HG03457 (cell line): ENCODE measurements around the gene CYGB.

Experiments used
- ATAC-seq: cut with Tn5 transposase; IDR thresholded peaks from one replicate; pipeline ENCODE4 v1.9.1; 2021; ENCODE audit warnings: moderate number of reproducible peaks; ENCODE audit not compliant: unreplicated experiment

Gene CYGB

GRCh38 chr17:76537578-76538280, at the start of gene CYGB:
CYGB (minus strand) TSS chr17:76537709; CDS start chr17:76537542, 167 bp downstream.
- ATAC-seq, result no peak

- no peak for ATAC-seq
Observed at GRCh38 chr17:76586741-76587487, 49.4 kb upstream of the CYGB start.

GRCh38 chr17:76585649-76586593, 48.4 kb upstream of the CYGB start, which contains the start of gene ST6GALNAC2:
ST6GALNAC2 (minus strand) TSS chr17:76585860; CDS start chr17:76585808, 52 bp downstream.
- no peak for ATAC-seq

GRCh38 chr17:76585033-76585648, 47.6 kb upstream of the CYGB start:
- ATAC-seq, result no peak

- no peak for ATAC-seq
Observed at GRCh38 chr17:76584427-76585032, 47.0 kb upstream of the CYGB start.

- ATAC-seq, result no peak
Observed at GRCh38 chr17:76582660-76583059, 45.2 kb upstream of the CYGB start.

- no peak for ATAC-seq
Observed at GRCh38 chr17:76581515-76581914, 44.0 kb upstream of the CYGB start.

- no peak for ATAC-seq
Observed at GRCh38 chr17:76579281-76579680, 41.8 kb upstream of the CYGB start.

- ATAC-seq, result no peak
Observed at GRCh38 chr17:76578376-76578775, 40.9 kb upstream of the CYGB start.

- ATAC-seq, result no peak
Observed at GRCh38 chr17:76577876-76578275, 40.4 kb upstream of the CYGB start.

- ATAC-seq, result no peak
Observed at GRCh38 chr17:76576189-76576588, 38.7 kb upstream of the CYGB start.

GRCh38 chr17:76575570-76575969, 38.1 kb upstream of the CYGB start:
- ATAC-seq, result no peak

- no peak for ATAC-seq
Observed at GRCh38 chr17:76574166-76574565, 36.7 kb upstream of the CYGB start.

GRCh38 chr17:76573096-76573495, 35.6 kb upstream of the CYGB start:
- ATAC-seq, result no peak

- ATAC-seq, result no peak
Observed at GRCh38 chr17:76572201-76572910, 34.8 kb upstream of the CYGB start.

GRCh38 chr17:76570877-76571471, 33.5 kb upstream of the CYGB start:
- no peak for ATAC-seq

- no peak for ATAC-seq
Observed at GRCh38 chr17:76570457-76570856, 32.9 kb upstream of the CYGB start.

- ATAC-seq, result no peak
Observed at GRCh38 chr17:76569607-76570279, 32.2 kb upstream of the CYGB start.

GRCh38 chr17:76568811-76569221, 31.3 kb upstream of the CYGB start:
- ATAC-seq, result no peak
